Kidney (tissue), 14 donors: Measurements from ENCODE around the gene RGS3. TPM values are rescaled to one million over a fixed set of nuclear protein-coding genes. Genes with fewer than 3 reads are reported as not detected.

Experiments used
- DNase-seq, 5 donors: peaks; one replicate each; pipeline ENCODE4 v3.0.0-alpha.2; 2013 to 2020
- FAIRE-seq: peaks from 2 replicates; lab custom pipeline; 2012; peaks lifted over from hg19 to GRCh38; lab: Jason Lieb, UNC
- H3K27ac ChIP-seq, 2 donors: one replicate each; pipeline ENCODE4 v1.7.0; 2013; ENCODE audit warnings: low read depth in 2 of 2, low read length in 2 of 2, inconsistent platforms in 1 of 2
- H3K27me3 ChIP-seq: one replicate; pipeline ENCODE4 v1.7.1; 2013; ENCODE audit warnings: low read length, inconsistent platforms; ENCODE audit not compliant: control insufficient read depth, insufficient read depth
- H3K36me3 ChIP-seq, 3 donors: one replicate each; pipeline versions ENCODE4 v1.7.0 to v1.7.1; 2013; ENCODE audit warnings: low read length in 3 of 3, control low read depth in 1 of 3, inconsistent platforms in 1 of 3; ENCODE audit not compliant: insufficient read depth in 3 of 3, control insufficient read depth in 2 of 3
- H3K4me1 ChIP-seq, 3 donors: one replicate each; pipeline versions ENCODE4 v1.7.0 to v1.7.1; 2013; ENCODE audit warnings: low read length in 3 of 3, inconsistent platforms in 1 of 3, low read depth in 1 of 3; ENCODE audit not compliant: control insufficient read depth in 2 of 3, insufficient read depth in 2 of 3
- H3K4me3 ChIP-seq, 3 donors: one replicate each; pipeline versions ENCODE4 v1.7.0 to v1.8.1; 2013; ENCODE audit warnings: low read length in 3 of 3, control low read depth in 1 of 3, inconsistent platforms in 1 of 3
- H3K9ac ChIP-seq, 3 donors: one replicate each; pipeline versions ENCODE4 v1.7.0 to v1.7.1; 2013; ENCODE audit warnings: low read length in 3 of 3, control low read depth in 1 of 3, inconsistent platforms in 1 of 3
- H3K9me3 ChIP-seq, 3 donors: one replicate each; pipeline versions ENCODE4 v1.7.0 to v1.7.1; 2013; ENCODE audit warnings: low read length in 3 of 3, control low read depth in 1 of 3, inconsistent platforms in 1 of 3; ENCODE audit not compliant: control insufficient read depth in 2 of 3, insufficient read depth in 1 of 3
- intact Hi-C: fragments of 100-400 bp; cut with DNase I; formaldehyde crosslinking; loops from one replicate; pipeline ENCODE4 v1.11.1; 2022
- polyA plus RNA-seq: library from polyadenylated mRNA; stranded (reverse); fragments of 350-450 nt; fragmentation: Illumina TruSeq; extraction: RNeasy Lipid Tissue Mini Kit (QIAGEN cat#74804); gene quantifications from one replicate; pipeline ENCODE4 v1.2.3, GENCODE V29; 2014; ENCODE audit warnings: low read depth, low replicate concordance; ENCODE audit not compliant: insufficient read depth
- total RNA-seq: library from RNA; stranded (reverse); fragmentation: NEBNext Ultra II Directional; extraction: Animal tissue kit (Norgen Biotek cat#: 25700); gene quantifications from one replicate; pipeline ENCODE4 v1.2.1, GENCODE V29; 2021
- TF ChIP-seq, protein P1 (sequence below): IDR thresholded peaks from 3 replicates; pipeline ENCODE4 v1.5.1; 2012; ENCODE audit warnings: mild to moderate bottlenecking, moderate library complexity, borderline replicate concordance; ENCODE audit not compliant: insufficient read depth; ENCODE audit errors: extremely low read depth
- donor health status: control.
- donor health status: control.
- donor health status: control.
- donor health status: control.
- donor health status: control.
- donor health status: DM: yes; HTN: yes; CAD: no.
- donor health status: Normal renal cell carcinoma (clear cell type).

RGS3 gene
- total and polyA plus RNA-seq, 2 donors from 2014 or later: 114 to 137 TPM

DNA sequence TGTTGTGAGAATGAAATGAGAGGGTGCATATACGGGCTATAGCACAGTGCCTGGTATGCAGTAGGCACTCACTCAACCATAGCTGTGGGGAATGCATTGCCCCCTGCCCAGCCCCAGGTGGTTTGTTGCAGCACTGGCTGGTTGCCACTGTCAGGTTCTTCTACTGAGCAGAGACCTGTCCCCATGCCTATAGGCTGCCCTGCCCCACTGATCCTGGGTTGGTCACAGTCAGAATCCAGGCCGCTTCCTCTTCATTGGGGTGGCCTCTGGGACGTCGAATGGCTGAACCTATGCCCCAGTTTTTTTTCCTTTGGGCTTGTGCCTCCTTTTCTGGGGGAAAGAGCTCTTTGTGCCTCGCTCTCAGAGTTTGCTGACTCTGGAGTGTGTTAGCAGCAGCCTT lies 74.6 kb downstream of the RGS3 start:
- intact Hi-C loops: no loop called here
- DNase-seq: peak in 1 of 5 donors; percentile 19
- TF ChIP-seq, protein P1, sequence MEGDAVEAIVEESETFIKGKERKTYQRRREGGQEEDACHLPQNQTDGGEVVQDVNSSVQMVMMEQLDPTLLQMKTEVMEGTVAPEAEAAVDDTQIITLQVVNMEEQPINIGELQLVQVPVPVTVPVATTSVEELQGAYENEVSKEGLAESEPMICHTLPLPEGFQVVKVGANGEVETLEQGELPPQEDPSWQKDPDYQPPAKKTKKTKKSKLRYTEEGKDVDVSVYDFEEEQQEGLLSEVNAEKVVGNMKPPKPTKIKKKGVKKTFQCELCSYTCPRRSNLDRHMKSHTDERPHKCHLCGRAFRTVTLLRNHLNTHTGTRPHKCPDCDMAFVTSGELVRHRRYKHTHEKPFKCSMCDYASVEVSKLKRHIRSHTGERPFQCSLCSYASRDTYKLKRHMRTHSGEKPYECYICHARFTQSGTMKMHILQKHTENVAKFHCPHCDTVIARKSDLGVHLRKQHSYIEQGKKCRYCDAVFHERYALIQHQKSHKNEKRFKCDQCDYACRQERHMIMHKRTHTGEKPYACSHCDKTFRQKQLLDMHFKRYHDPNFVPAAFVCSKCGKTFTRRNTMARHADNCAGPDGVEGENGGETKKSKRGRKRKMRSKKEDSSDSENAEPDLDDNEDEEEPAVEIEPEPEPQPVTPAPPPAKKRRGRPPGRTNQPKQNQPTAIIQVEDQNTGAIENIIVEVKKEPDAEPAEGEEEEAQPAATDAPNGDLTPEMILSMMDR: no peak
- Histone ChIP-seq H3K27me3 (no peaks in the 10 kb centered on the region), H3K4me3 (no peak overlapping the region), H3K9ac (no peak overlapping the region), H3K27ac (no peak overlapping the region), H3K9me3 (no peaks in the 10 kb centered on the region), H3K4me1 (peaks cover 0 to 20% (median 4%) of the 10 kb centered on the region in 3 donors), H3K36me3 (peaks cover 0 to 30% (median 10%) of the 10 kb centered on the region in 3 donors)
- FAIRE-seq: no peak

DNA sequence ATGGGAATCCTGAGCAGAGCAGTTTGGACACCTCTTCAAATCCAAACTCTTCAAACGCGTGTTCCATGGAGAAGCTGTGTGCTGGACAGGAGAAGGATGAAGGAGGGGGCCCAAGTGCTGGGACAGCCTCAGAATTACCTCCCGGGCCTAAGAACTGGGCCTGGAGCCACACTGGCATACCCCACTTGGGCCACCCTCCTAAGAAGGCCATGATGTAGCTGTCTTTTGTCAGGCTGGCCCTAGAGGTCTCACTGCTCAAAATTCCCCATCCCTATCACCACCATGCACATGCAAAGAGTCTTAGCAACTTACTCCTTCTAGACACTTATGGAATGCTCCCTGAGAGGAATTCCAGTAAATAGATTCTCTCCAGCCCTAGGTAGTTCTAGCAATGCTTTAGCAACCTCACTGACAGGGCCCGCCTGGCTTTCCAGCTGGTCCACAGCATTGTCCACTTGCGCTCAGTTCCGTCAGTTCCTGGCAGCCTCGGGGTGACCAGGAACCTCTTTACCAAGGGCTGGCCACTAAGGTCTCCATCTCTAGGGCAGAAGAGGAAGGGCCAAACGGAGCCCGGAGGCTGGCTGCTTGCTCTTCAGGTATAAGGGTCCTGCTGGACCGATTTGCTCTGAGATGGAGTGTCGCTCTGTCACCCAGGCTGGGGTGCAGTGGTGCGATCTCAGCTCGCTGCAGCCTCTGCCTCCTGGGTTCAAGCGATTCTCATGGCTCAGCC lies 75.3 kb downstream of the RGS3 start:
- FAIRE-seq (no peak), DNase-seq (peak in 1 of 5 donors; percentile 19)
- Histone ChIP-seq H3K27me3 (no peaks in the 10 kb centered on the region), H3K9ac (no peak overlapping the region), H3K4me1 (peaks cover 0 to 20% (median 4%) of the 10 kb centered on the region in 3 donors), H3K36me3 (peaks cover 0 to 30% (median 13%) of the 10 kb centered on the region in 3 donors), H3K9me3 (no peaks in the 10 kb centered on the region), H3K27ac (no peak overlapping the region), H3K4me3 (no peak overlapping the region)
- intact Hi-C loops: no loop called here
- TF ChIP-seq, protein P1: no peak

DNA sequence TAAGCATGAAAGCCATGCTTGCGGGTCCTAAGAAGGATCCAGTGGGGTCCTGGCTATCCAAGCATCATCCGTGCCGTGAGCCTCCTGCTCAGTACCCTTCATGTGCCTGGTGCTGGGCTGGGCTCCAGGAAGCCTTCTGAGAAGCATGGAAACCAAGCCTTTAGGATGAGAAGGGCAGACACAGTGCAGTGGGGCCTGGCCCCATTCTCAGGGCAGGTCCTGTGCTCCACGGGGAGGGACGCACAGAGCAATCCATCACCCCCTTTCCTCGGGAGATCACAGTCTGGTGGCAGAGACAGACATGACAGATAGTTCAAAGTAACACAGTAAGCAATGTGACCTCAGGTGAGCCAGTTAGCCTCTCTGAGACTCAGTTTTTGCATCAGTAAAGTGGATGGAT lies 76.9 kb downstream of the RGS3 start:
- H3K9ac ChIP-seq: no peak overlapping the region
- H3K36me3 ChIP-seq: peaks cover 0 to 30% (median 13%) of the 10 kb centered on the region in 3 donors
- H3K4me1 ChIP-seq: peaks cover 0 to 24% (median 4%) of the 10 kb centered on the region in 3 donors
- H3K27ac ChIP-seq: no peak overlapping the region
- H3K27me3 ChIP-seq: no peaks in the 10 kb centered on the region
- TF ChIP-seq, protein P1: no peak
- DNase-seq: peak in 1 of 5 donors; percentile 30
- H3K4me3 ChIP-seq: no peak overlapping the region
- no peaks in the 10 kb centered on the region for H3K9me3 ChIP-seq
- no peak for FAIRE-seq
- intact Hi-C loops: no loop called here
